ENCODE data around the gene PPIP5K1.

Gene PPIP5K1

DNA sequence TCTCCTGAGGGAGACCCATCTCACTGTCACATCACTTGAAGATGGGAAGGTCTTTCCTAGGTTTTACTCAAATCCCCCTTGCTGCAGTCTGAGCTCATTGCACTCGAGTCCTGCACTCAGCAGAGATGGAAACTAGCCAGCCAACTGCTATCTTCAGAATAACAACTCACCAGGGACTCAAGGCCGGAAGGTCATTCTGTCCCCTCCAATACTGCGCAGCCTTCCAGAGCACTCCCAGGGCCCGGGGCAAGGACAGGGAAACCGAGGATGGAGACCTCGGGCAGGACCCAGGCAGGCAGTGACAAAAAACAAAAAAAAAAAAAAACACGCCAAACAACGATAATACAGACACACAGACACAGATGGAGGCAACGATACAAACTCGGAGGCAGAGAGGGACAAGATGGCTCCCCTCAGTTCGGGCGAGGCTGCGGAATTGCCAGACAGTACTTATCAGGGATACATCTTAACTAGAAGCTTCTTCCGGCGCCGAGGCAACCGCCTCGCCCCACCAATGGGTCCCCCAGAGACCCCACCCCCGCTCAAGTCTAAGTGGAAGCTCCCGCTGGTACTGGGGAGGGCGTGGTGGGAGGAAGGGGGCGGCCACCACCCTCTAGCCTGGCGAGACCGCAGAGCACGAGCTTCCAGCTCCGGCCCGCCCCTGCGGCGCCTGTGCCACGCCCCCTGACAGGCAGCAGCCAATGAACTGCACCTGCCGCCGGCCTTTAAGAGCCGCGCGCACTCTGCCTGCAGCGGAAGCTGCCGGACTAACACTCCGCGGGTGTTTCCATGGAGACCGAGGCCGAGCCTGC is 79.6 kb downstream of the PPIP5K1 start:
- H3K4me3 ChIP-seq (ENCODE audit: low read length) = peak overlapping the region; percentile 73
- DNase-seq (ENCODE audit: low read depth) = peak; percentile 98
- TF ChIP-seq, protein P1, sequence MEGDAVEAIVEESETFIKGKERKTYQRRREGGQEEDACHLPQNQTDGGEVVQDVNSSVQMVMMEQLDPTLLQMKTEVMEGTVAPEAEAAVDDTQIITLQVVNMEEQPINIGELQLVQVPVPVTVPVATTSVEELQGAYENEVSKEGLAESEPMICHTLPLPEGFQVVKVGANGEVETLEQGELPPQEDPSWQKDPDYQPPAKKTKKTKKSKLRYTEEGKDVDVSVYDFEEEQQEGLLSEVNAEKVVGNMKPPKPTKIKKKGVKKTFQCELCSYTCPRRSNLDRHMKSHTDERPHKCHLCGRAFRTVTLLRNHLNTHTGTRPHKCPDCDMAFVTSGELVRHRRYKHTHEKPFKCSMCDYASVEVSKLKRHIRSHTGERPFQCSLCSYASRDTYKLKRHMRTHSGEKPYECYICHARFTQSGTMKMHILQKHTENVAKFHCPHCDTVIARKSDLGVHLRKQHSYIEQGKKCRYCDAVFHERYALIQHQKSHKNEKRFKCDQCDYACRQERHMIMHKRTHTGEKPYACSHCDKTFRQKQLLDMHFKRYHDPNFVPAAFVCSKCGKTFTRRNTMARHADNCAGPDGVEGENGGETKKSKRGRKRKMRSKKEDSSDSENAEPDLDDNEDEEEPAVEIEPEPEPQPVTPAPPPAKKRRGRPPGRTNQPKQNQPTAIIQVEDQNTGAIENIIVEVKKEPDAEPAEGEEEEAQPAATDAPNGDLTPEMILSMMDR (conservative IDR thresholded peaks at IDR 0.05; ENCODE audit: low read length) = peak; percentile 51

DNA sequence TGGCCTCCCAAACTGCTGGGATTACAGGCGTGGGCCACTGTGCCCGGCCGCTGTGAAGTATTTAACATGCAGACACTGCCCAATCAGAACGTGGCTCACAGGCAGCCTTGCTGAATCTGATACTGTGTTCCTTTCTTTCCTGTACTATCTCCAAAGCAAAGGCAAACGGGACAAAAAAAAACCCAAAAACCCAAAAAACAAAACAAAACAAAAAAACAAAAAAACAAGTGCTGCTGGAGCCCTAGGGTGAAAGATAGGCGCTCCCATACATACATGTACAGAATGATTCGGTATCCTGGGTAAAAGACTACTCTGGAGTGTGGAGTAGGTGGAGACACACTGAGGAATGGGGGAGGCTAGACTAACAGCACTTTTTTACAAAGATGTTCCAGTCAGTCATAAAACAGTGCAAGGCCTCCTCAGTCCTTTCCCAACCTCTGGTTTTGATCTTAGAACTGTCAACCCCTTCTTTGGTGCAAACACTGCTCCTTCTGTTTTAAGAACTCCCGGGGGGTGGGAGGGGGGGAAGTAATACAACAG is 80.3 kb downstream of the PPIP5K1 start:
- TF ChIP-seq, protein P1 (conservative IDR thresholded peaks at IDR 0.05; ENCODE audit: low read length) = no peak
- no peak for DNase-seq (ENCODE audit: low read depth)
- H3K4me3 ChIP-seq (ENCODE audit: low read length) = peak overlapping the region; percentile 73

DNA sequence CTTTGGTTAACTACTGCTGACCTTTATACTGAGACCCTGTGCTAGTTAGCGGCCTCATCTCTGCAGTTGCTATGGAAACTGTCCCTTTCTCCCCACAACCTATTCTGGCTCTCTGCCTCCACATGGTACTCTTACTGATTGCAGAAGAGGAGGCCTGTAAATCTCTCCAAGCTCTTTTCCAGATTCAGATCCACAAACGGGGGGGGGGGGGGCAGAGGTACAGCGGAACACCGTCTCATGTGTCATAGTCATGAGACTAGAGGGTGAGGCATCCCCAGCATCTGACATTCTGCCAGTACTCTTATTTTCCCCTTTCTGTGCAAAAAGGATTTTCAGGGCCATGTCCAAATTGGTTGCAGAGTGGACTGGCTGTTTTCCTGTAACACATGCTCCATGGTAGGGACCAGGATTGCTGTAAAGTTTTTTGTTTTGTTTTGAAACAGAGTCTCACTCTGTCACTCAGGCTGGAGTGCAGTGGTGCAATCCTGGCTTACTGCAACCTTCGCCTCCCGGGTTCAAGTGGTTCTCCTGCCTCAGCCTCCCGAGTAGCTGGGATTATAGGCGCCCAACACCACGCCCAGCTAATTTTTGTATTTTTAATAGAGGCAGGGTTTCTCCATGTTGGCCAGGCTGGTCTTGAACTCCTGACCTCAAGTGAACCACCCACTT is 80.9 kb downstream of the PPIP5K1 start:
- TF ChIP-seq, protein P1 (conservative IDR thresholded peaks at IDR 0.05; ENCODE audit: low read length) = no peak
- H3K4me3 ChIP-seq (ENCODE audit: low read length) = no peak overlapping the region; the same call in 1 of the 2 replicates
- peak; percentile 63 for DNase-seq (ENCODE audit: low read depth)

DNA sequence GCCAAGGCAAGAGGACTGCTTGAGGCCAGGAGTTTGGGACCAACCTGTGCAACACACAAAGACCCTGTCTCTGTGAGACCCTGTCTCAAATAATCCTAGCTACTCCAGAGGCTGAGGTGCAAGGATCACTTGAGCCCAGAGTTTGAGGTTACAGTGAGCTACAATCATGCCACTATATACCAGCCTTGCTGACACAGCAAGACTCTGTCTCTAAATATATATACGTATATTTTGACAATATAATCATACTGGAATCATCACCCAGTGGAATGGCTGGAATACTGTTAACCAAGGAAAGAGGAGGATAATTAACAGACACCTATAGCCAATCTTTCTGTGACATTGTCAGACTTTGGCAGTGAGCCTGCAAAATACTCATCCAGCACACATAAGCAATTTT is 81.6 kb downstream of the PPIP5K1 start:
- DNase-seq (ENCODE audit: low read depth) = no peak
- TF ChIP-seq, protein P1 (conservative IDR thresholded peaks at IDR 0.05; ENCODE audit: low read length) = no peak
- no peak overlapping the region for H3K4me3 ChIP-seq (ENCODE audit: low read length)

DNA sequence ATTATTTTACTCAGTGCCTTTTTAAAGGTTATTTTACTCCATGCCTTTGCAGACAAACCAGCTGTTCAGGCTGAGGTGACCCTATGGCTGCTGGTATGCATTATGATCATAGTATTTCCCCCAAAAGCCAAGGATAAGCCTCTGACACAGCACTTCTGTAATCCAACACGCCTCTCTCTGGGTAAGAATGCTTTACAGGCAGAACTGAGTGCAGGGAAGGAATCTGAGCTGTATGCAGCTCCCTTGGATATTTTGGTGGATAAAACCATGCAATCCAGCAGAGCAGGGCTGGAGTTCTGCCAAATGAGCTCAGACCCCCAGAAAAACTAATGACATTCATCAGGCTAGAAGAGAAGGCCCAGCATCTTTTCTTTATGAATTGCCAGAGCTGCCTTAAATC is 84.3 kb downstream of the PPIP5K1 start:
- TF ChIP-seq, protein P1 (conservative IDR thresholded peaks at IDR 0.05; ENCODE audit: low read length) = no peak
- no peak overlapping the region for H3K4me3 ChIP-seq (ENCODE audit: low read length)
- peak; percentile 63 for DNase-seq (ENCODE audit: low read depth)

DNA sequence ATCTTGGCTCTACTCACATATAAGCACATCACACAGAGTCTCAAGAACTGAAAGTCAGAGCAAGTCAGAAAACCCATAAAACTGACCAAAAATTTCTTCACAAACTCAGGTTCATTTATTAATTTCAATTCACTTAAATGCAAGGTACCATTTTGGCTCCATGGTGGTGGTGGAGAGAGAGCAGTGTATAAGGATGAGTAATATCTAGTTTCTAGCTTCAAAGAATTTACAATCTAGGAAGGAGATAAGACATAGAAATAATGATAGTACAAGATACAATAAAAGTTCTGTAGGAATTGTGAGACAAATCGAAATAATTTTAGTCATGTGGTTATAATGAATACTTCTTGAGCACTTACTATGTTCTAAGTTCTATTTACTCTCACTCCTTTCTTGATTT is 90.4 kb downstream of the PPIP5K1 start:
- H3K4me3 ChIP-seq (ENCODE audit: low read length) = no peak overlapping the region
- TF ChIP-seq, protein P1 (conservative IDR thresholded peaks at IDR 0.05; ENCODE audit: low read length) = no peak
- no peak for DNase-seq (ENCODE audit: low read depth)
